Lung (tissue), 12 donors: ENCODE data around the gene CENPC. TPM values are rescaled to one million over a fixed set of nuclear protein-coding genes. Genes with fewer than 3 reads are reported as not detected.

Source experiments
- ATAC-seq: fragments of 200-7000 bp; cut with Tn5 transposase; one replicate; pipeline ENCODE4 v1.9.1; 2020; ENCODE audit warnings: moderate number of reproducible peaks; ENCODE audit not compliant: insufficient read depth, low FRiP score
- DNase-seq, 3 donors: peaks; one replicate each; pipeline ENCODE4 v3.0.0-alpha.2; 2013 to 2017
- H3K27ac ChIP-seq, 2 donors: one replicate each; pipeline ENCODE4 v1.5.1; 2013; ENCODE audit warnings: mild to moderate bottlenecking in 2 of 2, moderate library complexity in 2 of 2, control low read depth in 1 of 2, inconsistent platforms in 1 of 2, low read depth in 1 of 2, low read length in 1 of 2
- H3K27me3 ChIP-seq, 3 donors: one replicate each; pipeline ENCODE4 v1.5.1; 2013; ENCODE audit warnings: low read length in 2 of 3; ENCODE audit not compliant: control insufficient read depth in 3 of 3, insufficient read depth in 3 of 3
- H3K36me3 ChIP-seq, 4 donors: one replicate each; pipeline ENCODE4 v1.5.1; 2013; ENCODE audit warnings: low read length in 4 of 4, mild to moderate bottlenecking in 1 of 4, moderate library complexity in 1 of 4; ENCODE audit not compliant: control insufficient read depth in 4 of 4, insufficient read depth in 4 of 4
- H3K4me1 ChIP-seq, 5 donors: one replicate each; pipeline ENCODE4 v1.5.1; 2013; ENCODE audit warnings: low read length in 5 of 5, mild to moderate bottlenecking in 2 of 5, moderate library complexity in 1 of 5; ENCODE audit not compliant: control insufficient read depth in 5 of 5, insufficient read depth in 5 of 5
- H3K4me3 ChIP-seq: one replicate; pipeline ENCODE4 v1.5.1; 2013; ENCODE audit warnings: mild to moderate bottlenecking, control low read depth, moderate library complexity
- H3K9ac ChIP-seq, 2 donors: one replicate each; pipeline ENCODE4 v1.5.1; 2013; ENCODE audit warnings: low read length in 2 of 2, control low read depth in 1 of 2; ENCODE audit not compliant: insufficient read depth in 1 of 2
- H3K9me3 ChIP-seq, 4 donors: one replicate each; pipeline ENCODE4 v1.5.1; 2013; ENCODE audit warnings: low read length in 3 of 4, mild to moderate bottlenecking in 1 of 4, moderate library complexity in 1 of 4; ENCODE audit not compliant: control insufficient read depth in 4 of 4, insufficient read depth in 3 of 4
- WGBS, 2 donors: extraction: QIAGEN DNeasy Blood & Tissue Kit; methylation state at CpG; one replicate each; pipeline ENCODE4 v1.1.7; 2013; 5-methylcytosine and 5-hydroxymethylcytosine counted together
- polyA plus RNA-seq, 2 donors: library from polyadenylated mRNA; stranded (reverse); fragments of 200-250 nt; gene quantifications; one replicate each; pipeline ENCODE4 v1.2.1, GENCODE V29; 2013
- total RNA-seq, 2 donors: library from RNA; depleted of rRNA in 1 of 2; stranded (reverse); fragments of >200 nt in 1 of 2; gene quantifications; one replicate each; pipeline ENCODE4 v1.2.1, GENCODE V29; 2014 to 2021
- TF ChIP-seq, protein P1 (sequence below): IDR thresholded peaks from 2 replicates; pipeline ENCODE4 v1.5.1; 2012; ENCODE audit warnings: mild to moderate bottlenecking; ENCODE audit errors: control extremely low read depth, extremely low read depth
- donor health status: control.
- donor health status: control.
- donor health status: Bipolar disorder and iron deficiency.
- donor health status: healthy.
- donor health status: DM: yes; HTN: yes; CAD: no.

Gene CENPC
- total and polyA plus RNA-seq, 4 donors, result 4.2 to 57.1 (median 9.8) TPM

DNA sequence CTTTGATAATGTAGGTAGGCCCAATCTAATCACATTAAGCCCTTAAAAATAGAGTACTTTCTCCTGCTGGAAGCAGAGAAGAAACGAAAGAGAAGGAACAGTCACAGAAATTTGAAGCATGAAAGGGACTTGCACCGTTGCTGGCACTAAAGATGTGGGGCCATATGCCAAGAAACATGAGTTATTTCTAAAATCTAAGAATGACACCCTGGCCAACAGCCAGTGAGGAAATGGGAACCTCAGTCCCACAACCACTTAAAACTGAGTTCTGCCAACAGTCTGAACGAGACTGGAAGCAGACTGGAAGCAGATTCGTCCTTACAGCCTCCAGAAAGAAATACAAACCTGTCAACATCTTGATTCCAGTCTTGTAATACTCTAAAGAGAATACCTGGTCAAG is 70.1 kb downstream of the CENPC start:
- Histone ChIP-seq H3K36me3 (peaks cover 22 to 38% (median 33%) of the 10 kb centered on the region in 4 donors), H3K9ac (no peak overlapping the region), H3K4me3 (no peak overlapping the region), H3K27ac (no peak overlapping the region), H3K9me3 (peaks cover 0 to 2% (median 0%) of the 10 kb centered on the region in 4 donors), H3K4me1 (no peaks in the 10 kb centered on the region), H3K27me3 (no peaks in the 10 kb centered on the region)
- DNase-seq, result peak in 1 of 3 donors; percentile 7
- WGBS, 2 donors, result 47 to 57% methylated on average over 4 of the region's 4 CpGs
- ATAC-seq, result no peak
- TF ChIP-seq, protein P1, sequence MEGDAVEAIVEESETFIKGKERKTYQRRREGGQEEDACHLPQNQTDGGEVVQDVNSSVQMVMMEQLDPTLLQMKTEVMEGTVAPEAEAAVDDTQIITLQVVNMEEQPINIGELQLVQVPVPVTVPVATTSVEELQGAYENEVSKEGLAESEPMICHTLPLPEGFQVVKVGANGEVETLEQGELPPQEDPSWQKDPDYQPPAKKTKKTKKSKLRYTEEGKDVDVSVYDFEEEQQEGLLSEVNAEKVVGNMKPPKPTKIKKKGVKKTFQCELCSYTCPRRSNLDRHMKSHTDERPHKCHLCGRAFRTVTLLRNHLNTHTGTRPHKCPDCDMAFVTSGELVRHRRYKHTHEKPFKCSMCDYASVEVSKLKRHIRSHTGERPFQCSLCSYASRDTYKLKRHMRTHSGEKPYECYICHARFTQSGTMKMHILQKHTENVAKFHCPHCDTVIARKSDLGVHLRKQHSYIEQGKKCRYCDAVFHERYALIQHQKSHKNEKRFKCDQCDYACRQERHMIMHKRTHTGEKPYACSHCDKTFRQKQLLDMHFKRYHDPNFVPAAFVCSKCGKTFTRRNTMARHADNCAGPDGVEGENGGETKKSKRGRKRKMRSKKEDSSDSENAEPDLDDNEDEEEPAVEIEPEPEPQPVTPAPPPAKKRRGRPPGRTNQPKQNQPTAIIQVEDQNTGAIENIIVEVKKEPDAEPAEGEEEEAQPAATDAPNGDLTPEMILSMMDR, result no peak

DNA sequence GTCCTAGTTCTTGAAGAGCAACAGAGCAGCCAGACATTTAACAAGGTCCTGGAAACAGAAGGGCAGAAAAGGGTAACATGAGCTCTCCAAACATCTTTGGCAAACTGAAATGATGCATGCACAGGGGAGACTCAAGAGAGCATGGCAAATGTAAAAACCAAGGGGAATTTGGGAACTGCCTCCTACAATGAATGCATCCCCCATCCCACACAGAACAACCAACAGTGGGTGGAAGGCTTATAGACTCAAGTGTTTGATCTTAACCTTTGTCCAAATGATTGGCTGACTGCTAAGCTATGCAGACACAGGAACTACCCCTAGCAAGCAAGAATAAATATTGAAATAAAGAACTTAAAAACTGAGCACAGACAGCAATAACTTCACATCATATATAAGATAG is 74.4 kb downstream of the CENPC start:
- Histone ChIP-seq H3K4me1 (peaks cover 0 to under 1% (median 0%) of the 10 kb centered on the region in 5 donors), H3K36me3 (peaks cover 13 to 29% (median 19%) of the 10 kb centered on the region in 4 donors), H3K27me3 (no peaks in the 10 kb centered on the region), H3K4me3 (no peak overlapping the region), H3K27ac (no peak overlapping the region), H3K9me3 (no peaks in the 10 kb centered on the region), H3K9ac (no peak overlapping the region)
- DNase-seq, result no peak
- TF ChIP-seq, protein P1, result no peak
- ATAC-seq, result no peak

GRCh38 chr4:67468830-67469229 is 76.5 kb downstream of the CENPC start:
- peaks cover 0 to 4% (median 0%) of the 10 kb centered on the region in 5 donors for H3K4me1 ChIP-seq
- H3K4me3 ChIP-seq, result no peak overlapping the region
- peaks cover 4 to 20% (median 13%) of the 10 kb centered on the region in 4 donors for H3K36me3 ChIP-seq
- no peaks in the 10 kb centered on the region for H3K27me3 ChIP-seq
- H3K9me3 ChIP-seq, result no peaks in the 10 kb centered on the region
- no peak for ATAC-seq
- no peak overlapping the region for H3K27ac ChIP-seq
- no peak overlapping the region for H3K9ac ChIP-seq
- TF ChIP-seq, protein P1, result no peak
- DNase-seq, result no peak

DNA sequence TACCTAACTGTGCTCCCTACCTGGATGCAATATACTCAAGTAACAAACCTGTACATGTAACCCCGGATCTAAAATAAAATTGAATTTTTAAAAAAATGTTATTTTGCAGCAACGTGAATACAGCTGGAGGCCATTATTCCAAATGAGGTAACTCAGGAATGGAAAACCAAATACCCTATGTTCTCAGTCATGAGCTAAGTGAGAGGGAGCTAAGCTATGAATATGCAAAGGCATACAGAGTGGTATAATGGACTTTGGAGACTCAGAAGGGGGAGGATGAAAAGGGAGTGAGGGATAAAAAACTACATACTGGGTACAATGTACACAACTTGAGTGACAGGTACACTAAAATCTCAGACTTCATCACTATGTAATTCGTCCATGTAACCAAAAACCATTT is 78.6 kb downstream of the CENPC start:
- Histone ChIP-seq H3K36me3 (peaks cover 1 to 17% (median 9%) of the 10 kb centered on the region in 4 donors), H3K27me3 (no peaks in the 10 kb centered on the region), H3K9me3 (no peaks in the 10 kb centered on the region), H3K9ac (no peak overlapping the region), H3K4me1 (peaks cover 0 to 4% (median 0%) of the 10 kb centered on the region in 5 donors), H3K4me3 (no peak overlapping the region), H3K27ac (no peak overlapping the region)
- DNase-seq (no peak), ATAC-seq (no peak)
- WGBS, 2 donors, result 96 to 98% methylated on average over 3 of the region's 3 CpGs
- TF ChIP-seq, protein P1, result no peak
